Measurements from ENCODE around the gene PSMA5.

DNA sequence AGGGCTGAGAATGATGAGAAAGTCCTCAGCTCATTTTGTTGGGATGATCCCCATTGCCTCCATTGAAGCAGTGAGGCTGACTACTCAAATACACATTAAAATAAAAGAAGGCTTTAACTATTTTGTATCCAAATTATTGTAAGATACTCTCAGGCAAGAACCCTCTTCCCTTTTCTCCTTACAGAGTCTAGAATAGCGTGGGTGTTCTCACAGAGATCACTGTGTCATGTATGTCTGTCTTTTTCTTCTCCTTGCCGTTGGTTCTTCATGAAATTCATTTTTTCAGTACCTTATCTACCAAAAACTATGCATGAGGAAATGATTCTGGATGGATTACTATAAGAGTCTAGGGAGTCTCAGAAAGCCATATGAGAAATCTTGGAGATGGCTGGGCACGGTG, 58.6 kb downstream of the PSMA5 start:
- TF ChIP-seq, protein P1, sequence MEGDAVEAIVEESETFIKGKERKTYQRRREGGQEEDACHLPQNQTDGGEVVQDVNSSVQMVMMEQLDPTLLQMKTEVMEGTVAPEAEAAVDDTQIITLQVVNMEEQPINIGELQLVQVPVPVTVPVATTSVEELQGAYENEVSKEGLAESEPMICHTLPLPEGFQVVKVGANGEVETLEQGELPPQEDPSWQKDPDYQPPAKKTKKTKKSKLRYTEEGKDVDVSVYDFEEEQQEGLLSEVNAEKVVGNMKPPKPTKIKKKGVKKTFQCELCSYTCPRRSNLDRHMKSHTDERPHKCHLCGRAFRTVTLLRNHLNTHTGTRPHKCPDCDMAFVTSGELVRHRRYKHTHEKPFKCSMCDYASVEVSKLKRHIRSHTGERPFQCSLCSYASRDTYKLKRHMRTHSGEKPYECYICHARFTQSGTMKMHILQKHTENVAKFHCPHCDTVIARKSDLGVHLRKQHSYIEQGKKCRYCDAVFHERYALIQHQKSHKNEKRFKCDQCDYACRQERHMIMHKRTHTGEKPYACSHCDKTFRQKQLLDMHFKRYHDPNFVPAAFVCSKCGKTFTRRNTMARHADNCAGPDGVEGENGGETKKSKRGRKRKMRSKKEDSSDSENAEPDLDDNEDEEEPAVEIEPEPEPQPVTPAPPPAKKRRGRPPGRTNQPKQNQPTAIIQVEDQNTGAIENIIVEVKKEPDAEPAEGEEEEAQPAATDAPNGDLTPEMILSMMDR (IDR thresholded peaks at IDR 0.05), result no peak
- no peak for TF ChIP-seq POLR2A (IDR thresholded peaks at IDR 0.05)
